Fibroblast of the aortic adventitia (primary cell): ENCODE results near the gene VWCE. TPM values are rescaled to one million over a fixed set of nuclear protein-coding genes. Genes with fewer than 3 reads are reported as not detected.
"Not testable (repeated sequence)": the region's sequence is repeated elsewhere in the genome, so short reads cannot be mapped to it uniquely, and the experiment has no call there.

Experiments used
- DNase-seq: peaks from one replicate; pipeline ENCODE4 v3.0.0-alpha.2; 2010; ENCODE audit warnings: low read depth
- H3K4me3 ChIP-seq: 2 replicates; pipeline ENCODE4 v1.5.1; 2011; ENCODE audit warnings: low read depth, mild to moderate bottlenecking, control low read depth, low read length, moderate library complexity
- CTCF ChIP-seq: IDR thresholded peaks from 2 replicates; pipeline ENCODE4 v1.5.1; 2011; ENCODE audit warnings: mild to moderate bottlenecking, low read length, control low read depth, inconsistent platforms; ENCODE audit not compliant: insufficient read depth
- total RNA-seq: library from RNA; depleted of rRNA; stranded (reverse); fragments of >200 nt; gene quantifications from 2 replicates; pipeline ENCODE4 v1.2.3, GENCODE V29; 2012; ENCODE audit warnings: low replicate concordance

Gene VWCE
- total RNA-seq, 1 donor = 7.4 TPM

GRCh38 chr11:61254403-61255025 is 40.6 kb downstream of the VWCE start:
- TF ChIP-seq CTCF = peak; percentile 98
- peak; percentile 70 for DNase-seq
- H3K4me3 ChIP-seq = no peak overlapping the region

- not testable (repeated sequence) for DNase-seq, H3K4me3 ChIP-seq
Measured at GRCh38 chr11:61252332-61252731, 42.8 kb downstream of the VWCE start.

GRCh38 chr11:61250796-61251765 is 44.0 kb downstream of the VWCE start:
- H3K4me3 ChIP-seq = not testable (repeated sequence)
- DNase-seq = peak; percentile 73

GRCh38 chr11:61249201-61249600 is 45.9 kb downstream of the VWCE start:
- not testable (repeated sequence) for H3K4me3 ChIP-seq, DNase-seq

- not testable (repeated sequence) for DNase-seq, H3K4me3 ChIP-seq
Measured at GRCh38 chr11:61248071-61248470, 47.0 kb downstream of the VWCE start.

GRCh38 chr11:61245284-61245964 is 49.7 kb downstream of the VWCE start:
- not testable (repeated sequence) for DNase-seq, H3K4me3 ChIP-seq

- not testable (repeated sequence) for DNase-seq, H3K4me3 ChIP-seq
Measured at GRCh38 chr11:61241526-61241925, 53.6 kb downstream of the VWCE start.

- not testable (repeated sequence) for DNase-seq, H3K4me3 ChIP-seq
Measured at GRCh38 chr11:61240875-61241274, 54.2 kb downstream of the VWCE start, which contains the start of gene PGA5. PGA5 (plus strand) TSS chr11:61241175; CDS start chr11:61241227, 52 bp downstream.

- not testable (repeated sequence) for DNase-seq, H3K4me3 ChIP-seq
Measured at GRCh38 chr11:61240288-61240687, 54.8 kb downstream of the VWCE start.

- DNase-seq = not testable (repeated sequence)
Measured at GRCh38 chr11:61237130-61237529, 58.0 kb downstream of the VWCE start.

GRCh38 chr11:61232548-61233145 is 62.5 kb downstream of the VWCE start:
- DNase-seq, H3K4me3 ChIP-seq: not testable (repeated sequence)

More at GRCh38 chr11:61237130-61237529, 58.0 kb downstream of the VWCE start:
- H3K4me3 ChIP-seq = not testable (repeated sequence)

GRCh38 chr11:61231585-61231984 is 63.5 kb downstream of the VWCE start:
- DNase-seq, H3K4me3 ChIP-seq: not testable (repeated sequence)

GRCh38 chr11:61231033-61231432 is 64.1 kb downstream of the VWCE start:
- DNase-seq, H3K4me3 ChIP-seq: not testable (repeated sequence)

- not testable (repeated sequence) for DNase-seq, H3K4me3 ChIP-seq
Measured at GRCh38 chr11:61229458-61229857, 65.7 kb downstream of the VWCE start.

GRCh38 chr11:61226457-61227137 is 68.5 kb downstream of the VWCE start:
- DNase-seq, H3K4me3 ChIP-seq: not testable (repeated sequence)

GRCh38 chr11:61222692-61223091 is 72.4 kb downstream of the VWCE start:
- not testable (repeated sequence) for H3K4me3 ChIP-seq, DNase-seq
